Tibial nerve (tissue), 4 donors: ENCODE measurements around the gene TTLL6. TPM values are rescaled to one million over a fixed set of nuclear protein-coding genes. Genes with fewer than 3 reads are reported as not detected.

ENCODE experiments used
- DNase-seq, 2 donors: peaks; one replicate each; pipeline ENCODE4 v3.0.0-alpha.2; 2019; ENCODE audit warnings: low spot score in 2 of 2
- H3K27ac ChIP-seq, 4 donors: fragments of 200-600 bp; sonication (generic) in 3 of 4; one replicate each; pipeline ENCODE4 v1.5.1; 2017 to 2019; ENCODE audit warnings: mild to moderate bottlenecking in 1 of 4
- H3K27me3 ChIP-seq, 2 donors: fragments of 200-600 bp; sonication (generic) in 1 of 2; one replicate each; pipeline versions ENCODE4 v1.5.1 to v1.6.0; 2017 to 2019
- H3K36me3 ChIP-seq, 3 donors: fragments of 200-600 bp; sonication (generic); one replicate each; pipeline ENCODE4 v1.5.1; 2018 to 2019
- H3K4me1 ChIP-seq, 4 donors: fragments of 200-600 bp; sonication (generic) in 3 of 4; one replicate each; pipeline ENCODE4 v1.5.1; 2017 to 2019
- H3K4me3 ChIP-seq, 4 donors: fragments of 200-600 bp; sonication (generic) in 3 of 4; one replicate each; pipeline ENCODE4 v1.5.1; 2017 to 2019; ENCODE audit warnings: mild to moderate bottlenecking in 1 of 4, moderate library complexity in 1 of 4
- H3K9me3 ChIP-seq, 4 donors: fragments of 200-600 bp; sonication (generic) in 3 of 4; one replicate each; pipeline ENCODE4 v1.5.1; 2017 to 2019
- EP300 ChIP-seq, 2 donors: sonication (generic); formaldehyde crosslinking; IDR thresholded peaks; one replicate each; pipeline ENCODE4 v1.6.1; 2017; ENCODE audit warnings: antibody characterized with exemption in 2 of 2, mild to moderate bottlenecking in 1 of 2
- POLR2A ChIP-seq, 2 donors: fragments of 450-650 bp; IDR thresholded peaks; one replicate each; pipeline ENCODE4 v1.6.1; 2017; ENCODE audit warnings: antibody characterized with exemption in 2 of 2, mild to moderate bottlenecking in 2 of 2, moderate library complexity in 2 of 2
- WGBS, 2 donors: methylation state at CpG; one replicate each; pipeline ENCODE4 v1.1.5; 2018; 5-methylcytosine and 5-hydroxymethylcytosine counted together
- total RNA-seq, 4 donors: library from RNA; depleted of rRNA; stranded (reverse); fragments of >200 nt; gene quantifications; one replicate each; pipeline ENCODE4 v1.1.0, GENCODE V29; 2016
- TF ChIP-seq, protein P1 (sequence below), 5 experiments: fragments of 200-600 bp in 3 of 5; fragments of 450-650 bp in 2 of 5; sonication (generic) in 3 of 5; IDR thresholded peaks; one replicate each; pipeline ENCODE4 v1.5.1; 2016 to 2019; ENCODE audit warnings: antibody characterized with exemption in 5 of 5, mild to moderate bottlenecking in 3 of 5, moderate library complexity in 2 of 5

The TTLL6 gene
- total RNA-seq, 4 donors from 2014 or later, result 0.21 to 4.8 (median 0.99) TPM

DNA sequence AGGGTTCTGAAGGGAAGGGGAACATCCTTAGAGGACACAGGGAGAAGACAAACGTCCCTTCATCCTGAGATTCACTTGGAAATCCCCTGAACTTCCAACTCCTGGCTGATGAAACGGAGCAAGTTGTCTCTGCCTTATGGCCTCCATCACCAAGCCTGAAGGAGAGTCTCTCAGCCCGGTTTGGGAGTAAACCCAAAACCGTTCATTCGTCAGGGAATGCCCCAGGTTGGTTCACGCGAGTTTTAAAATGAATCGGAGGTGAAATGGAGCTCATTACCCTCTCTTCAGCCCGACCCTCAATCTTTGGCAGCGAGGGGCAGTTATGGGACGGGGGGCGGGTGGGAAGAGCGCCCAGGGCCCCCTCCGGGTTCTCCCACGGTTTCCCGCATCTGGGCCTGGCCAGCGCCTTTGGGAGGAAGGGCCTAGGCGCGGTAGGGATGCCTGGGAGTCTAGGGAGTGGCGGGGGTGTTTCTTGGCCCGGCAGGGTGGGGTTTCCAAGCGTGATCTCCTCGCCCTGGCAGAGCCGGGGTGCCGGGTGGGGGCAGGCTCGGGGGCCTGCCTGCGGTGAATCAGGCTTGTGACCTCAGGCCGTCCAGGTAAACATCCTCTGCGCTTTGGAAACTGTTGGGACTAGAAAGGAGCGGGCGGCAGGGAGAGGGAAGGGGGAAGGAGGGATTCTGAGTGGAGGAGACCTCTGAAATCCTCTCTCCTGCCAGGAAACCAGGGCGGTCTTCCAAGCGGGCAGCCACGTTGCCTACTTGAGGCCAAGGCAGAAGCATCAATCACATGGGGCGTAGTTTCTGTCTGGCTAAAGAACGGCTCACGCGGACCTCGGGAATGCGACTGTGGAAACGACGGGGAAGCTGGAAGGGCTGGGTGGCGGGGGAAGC lies 64.4 kb downstream of the TTLL6 start:
- peaks cover 0 to 33% (median 4%) of the 10 kb centered on the region in 4 donors for H3K4me1 ChIP-seq
- no peaks in the 10 kb centered on the region for H3K9me3 ChIP-seq
- H3K27me3 ChIP-seq, result peaks cover 3 to 100% of the 10 kb centered on the region in 2 donors
- H3K36me3 ChIP-seq, result no peaks in the 10 kb centered on the region
- DNase-seq, result no peak
- H3K27ac ChIP-seq, result no peak overlapping the region
- H3K4me3 ChIP-seq, result no peak overlapping the region
- WGBS, 2 donors, result 4 to 5% methylated on average over 36 to 40 of the region's 43 CpGs
- TF ChIP-seq, protein P1, sequence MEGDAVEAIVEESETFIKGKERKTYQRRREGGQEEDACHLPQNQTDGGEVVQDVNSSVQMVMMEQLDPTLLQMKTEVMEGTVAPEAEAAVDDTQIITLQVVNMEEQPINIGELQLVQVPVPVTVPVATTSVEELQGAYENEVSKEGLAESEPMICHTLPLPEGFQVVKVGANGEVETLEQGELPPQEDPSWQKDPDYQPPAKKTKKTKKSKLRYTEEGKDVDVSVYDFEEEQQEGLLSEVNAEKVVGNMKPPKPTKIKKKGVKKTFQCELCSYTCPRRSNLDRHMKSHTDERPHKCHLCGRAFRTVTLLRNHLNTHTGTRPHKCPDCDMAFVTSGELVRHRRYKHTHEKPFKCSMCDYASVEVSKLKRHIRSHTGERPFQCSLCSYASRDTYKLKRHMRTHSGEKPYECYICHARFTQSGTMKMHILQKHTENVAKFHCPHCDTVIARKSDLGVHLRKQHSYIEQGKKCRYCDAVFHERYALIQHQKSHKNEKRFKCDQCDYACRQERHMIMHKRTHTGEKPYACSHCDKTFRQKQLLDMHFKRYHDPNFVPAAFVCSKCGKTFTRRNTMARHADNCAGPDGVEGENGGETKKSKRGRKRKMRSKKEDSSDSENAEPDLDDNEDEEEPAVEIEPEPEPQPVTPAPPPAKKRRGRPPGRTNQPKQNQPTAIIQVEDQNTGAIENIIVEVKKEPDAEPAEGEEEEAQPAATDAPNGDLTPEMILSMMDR (IDR thresholded peaks at IDR 0.05), result no peak
- TF ChIP-seq EP300 (IDR thresholded peaks at IDR 0.05) (no peak), POLR2A (IDR thresholded peaks at IDR 0.05) (no peak)

DNA sequence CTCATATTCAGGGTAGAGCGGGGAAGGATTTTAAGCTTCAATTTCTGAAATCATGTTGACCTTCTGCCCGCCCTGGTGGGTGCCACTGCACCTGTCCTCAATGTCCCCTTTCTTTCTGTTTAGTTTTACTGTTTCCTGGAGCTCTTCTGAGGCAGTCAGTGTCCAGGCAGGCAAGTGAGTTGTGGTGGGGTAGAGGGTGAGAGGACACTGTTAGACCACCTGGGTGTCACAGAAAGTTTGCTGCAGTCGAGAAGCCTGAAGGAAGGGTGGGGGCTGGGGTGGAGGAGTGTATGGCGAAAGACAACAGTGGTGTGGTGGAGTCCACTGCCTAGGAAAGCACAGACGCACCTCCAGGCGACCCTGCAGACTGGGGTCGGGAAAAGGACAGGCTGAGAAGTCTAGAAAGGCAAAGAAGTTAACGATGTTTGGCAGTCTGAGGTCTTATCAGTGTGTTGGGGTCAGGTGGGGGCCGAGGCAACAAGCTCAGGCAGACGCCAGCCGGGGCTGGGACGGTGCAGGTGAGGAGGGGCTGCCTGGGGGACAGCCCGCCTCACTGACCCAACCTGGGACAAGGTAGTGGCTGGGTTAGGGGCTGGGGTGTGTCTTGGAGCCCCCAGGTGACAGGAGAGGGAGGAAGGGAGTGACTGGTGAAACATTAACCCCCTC lies 65.2 kb downstream of the TTLL6 start:
- TF ChIP-seq, protein P1 (IDR thresholded peaks at IDR 0.05), result no peak
- TF ChIP-seq POLR2A (IDR thresholded peaks at IDR 0.05) (no peak), EP300 (IDR thresholded peaks at IDR 0.05) (no peak)
- Histone ChIP-seq H3K27ac (no peak overlapping the region), H3K9me3 (no peaks in the 10 kb centered on the region), H3K4me1 (peaks cover 0 to 38% (median 4%) of the 10 kb centered on the region in 4 donors), H3K4me3 (no peak overlapping the region), H3K36me3 (no peaks in the 10 kb centered on the region), H3K27me3 (peaks cover 8 to 100% of the 10 kb centered on the region in 2 donors)
- 2 to 7% methylated on average over 13 of the region's 13 CpGs for WGBS, 2 donors
- DNase-seq, result no peak

DNA sequence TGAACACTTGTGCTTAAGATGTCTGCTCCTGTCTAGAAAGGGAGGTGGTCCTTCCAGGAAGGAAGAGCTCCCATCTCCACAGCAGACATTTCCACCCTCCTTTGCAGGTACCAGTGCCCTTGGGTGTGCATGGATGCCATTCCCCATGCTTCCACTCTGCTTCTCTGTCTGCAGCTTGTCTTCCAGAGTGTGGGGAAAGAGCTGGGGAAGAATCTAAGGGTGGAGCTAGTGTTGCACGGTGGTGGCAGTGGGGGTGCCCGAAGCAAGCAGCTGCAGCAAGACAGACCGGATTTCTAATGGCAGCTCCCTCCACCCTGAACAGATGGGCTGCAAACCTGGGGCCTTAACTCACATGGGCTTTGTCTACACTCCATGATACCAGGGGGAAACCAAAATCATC lies 65.9 kb downstream of the TTLL6 start:
- Histone ChIP-seq H3K4me3 (no peak overlapping the region), H3K36me3 (no peaks in the 10 kb centered on the region), H3K27ac (no peak overlapping the region), H3K9me3 (no peaks in the 10 kb centered on the region), H3K4me1 (peaks cover 0 to 44% (median 4%) of the 10 kb centered on the region in 4 donors), H3K27me3 (peaks cover 8 to 100% of the 10 kb centered on the region in 2 donors)
- WGBS, 2 donors, result 0 to 4% methylated on average over 3 of the region's 3 CpGs
- no peak for DNase-seq
- TF ChIP-seq, protein P1 (IDR thresholded peaks at IDR 0.05), result no peak

DNA sequence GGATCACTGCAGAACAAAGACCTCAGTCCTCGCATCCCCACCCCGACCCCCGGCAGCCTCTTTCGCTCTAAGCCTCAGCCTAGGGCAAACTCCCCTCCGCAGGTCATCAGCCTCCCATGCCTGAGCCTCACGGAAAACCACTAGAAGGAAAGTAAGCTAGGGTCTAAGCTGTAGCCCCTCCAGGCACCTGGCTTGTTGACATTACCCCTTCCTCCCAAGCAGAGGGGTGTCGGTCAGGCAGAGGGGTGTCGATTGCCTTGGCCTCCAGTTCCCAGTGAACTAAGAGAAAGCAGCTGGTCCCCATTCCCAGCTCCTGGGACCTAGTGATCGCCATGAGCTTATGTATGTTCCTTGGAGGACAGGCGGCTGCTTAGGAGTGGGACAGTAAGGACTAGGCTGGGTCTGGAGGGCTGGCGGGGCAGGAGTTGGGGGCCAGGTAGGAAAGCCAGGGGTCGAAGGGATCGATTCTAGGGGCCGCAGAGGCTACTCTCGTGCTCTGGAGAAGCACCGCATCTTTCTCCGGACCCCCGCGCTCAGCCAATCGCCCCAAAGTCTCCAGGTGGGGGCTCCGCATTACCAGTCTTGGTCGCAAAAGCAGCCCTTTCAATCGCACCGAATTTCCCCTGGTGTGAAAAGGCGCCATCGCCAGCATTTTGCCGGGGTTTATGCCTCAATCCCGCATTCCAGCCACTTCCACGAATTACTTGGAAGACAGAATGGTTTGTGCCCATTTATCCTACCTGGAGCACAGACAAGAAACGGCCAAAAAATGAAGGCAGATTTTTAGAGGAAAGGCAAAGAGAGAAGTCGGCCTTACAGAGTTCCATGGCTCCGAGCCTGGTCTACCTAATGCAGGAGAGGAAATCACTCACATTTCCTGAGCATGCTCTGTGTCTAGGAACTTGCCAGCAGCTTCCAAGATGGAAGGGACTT lies 67.1 kb downstream of the TTLL6 start:
- H3K9me3 ChIP-seq, result no peaks in the 10 kb centered on the region
- DNase-seq, result no peak
- TF ChIP-seq EP300 (IDR thresholded peaks at IDR 0.05) (no peak), POLR2A (IDR thresholded peaks at IDR 0.05) (no peak)
- TF ChIP-seq, protein P1 (IDR thresholded peaks at IDR 0.05), result no peak
- no peak overlapping the region for H3K4me3 ChIP-seq
- H3K36me3 ChIP-seq, result no peaks in the 10 kb centered on the region
- peaks cover 13 to 100% of the 10 kb centered on the region in 2 donors for H3K27me3 ChIP-seq
- peaks cover 0 to 40% (median 2%) of the 10 kb centered on the region in 4 donors for H3K4me1 ChIP-seq
- H3K27ac ChIP-seq, result no peak overlapping the region
- 5% methylated on average over 32 of the region's 32 CpGs for WGBS, 2 donors
